Spinal cord (tissue), 10 donors: ENCODE data around the gene LMF1. TPM values are rescaled to one million over a fixed set of nuclear protein-coding genes. Genes with fewer than 3 reads are reported as not detected.

Experiments
- DNase-seq, 6 donors: peaks; one replicate each; pipeline versions ENCODE4 v3.0.0 to v3.0.0-alpha.2; 2013 to 2015; ENCODE audit warnings: low spot score in 6 of 6, low read depth in 4 of 6
- H3K27ac ChIP-seq: one replicate; pipeline ENCODE4 v1.5.1; 2013; ENCODE audit warnings: low read depth, low read length, control low read depth
- H3K27me3 ChIP-seq: one replicate; pipeline ENCODE4 v1.6.1; 2013; ENCODE audit warnings: low read length; ENCODE audit not compliant: control insufficient read depth, insufficient read depth
- H3K36me3 ChIP-seq: one replicate; pipeline ENCODE4 v1.6.1; 2013; ENCODE audit warnings: low read length; ENCODE audit not compliant: control insufficient read depth, insufficient read depth
- H3K4me1 ChIP-seq: one replicate; pipeline ENCODE4 v1.6.1; 2013; ENCODE audit warnings: low read length; ENCODE audit not compliant: control insufficient read depth, insufficient read depth
- H3K4me3 ChIP-seq: one replicate; pipeline ENCODE4 v1.5.1; 2013; ENCODE audit warnings: low read depth, low read length, control low read depth
- H3K9me3 ChIP-seq: one replicate; pipeline ENCODE4 v1.6.1; 2013; ENCODE audit warnings: low read length; ENCODE audit not compliant: control insufficient read depth, insufficient read depth
- WGBS: methylation state at CpG from one replicate; pipeline ENCODE4 v1.1.5; 2013; ENCODE audit warnings: missing lambda C conversion rate; ENCODE audit not compliant: insufficient coverage; 5-methylcytosine and 5-hydroxymethylcytosine counted together
- polyA plus RNA-seq, 2 donors: library from polyadenylated mRNA; unstranded; fragments of 120-200 nt; gene quantifications; one replicate each; pipeline ENCODE4 v1.2.1, GENCODE V29; 2013; ENCODE audit not compliant: insufficient read length in 2 of 2
- total RNA-seq, 2 donors: library from RNA; depleted of rRNA in 1 of 2; stranded (reverse); fragments of 120-200 nt in 1 of 2; fragments of >200 nt in 1 of 2; gene quantifications; one replicate each; pipeline versions ENCODE4 v1.2.3 to v1.2.4, GENCODE V29; 2013 to 2014
- donor health status: healthy.

The LMF1 gene
- total and polyA plus RNA-seq, 4 donors = 15.1 to 37.5 (median 23.0) TPM

DNA sequence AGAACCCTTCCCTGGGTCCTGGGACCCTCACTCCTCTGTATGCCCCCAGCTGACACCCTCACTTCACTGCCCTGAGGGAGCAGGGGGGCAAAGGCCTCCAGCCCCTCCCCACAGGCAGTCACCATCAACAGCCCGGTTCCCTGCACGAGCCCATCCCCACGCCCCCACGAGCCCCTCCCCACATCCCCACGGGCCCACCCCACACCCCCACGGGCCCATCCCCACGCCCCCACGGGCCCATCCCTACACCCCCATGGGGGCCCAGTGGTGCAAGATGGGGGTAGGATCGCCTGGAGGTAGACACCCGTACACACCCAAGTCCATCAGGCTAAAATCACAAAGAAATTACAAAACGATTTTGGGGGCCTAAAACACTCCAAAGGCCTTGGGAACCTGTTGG is 42.3 kb downstream of the LMF1 start:
- H3K27ac ChIP-seq = no peak overlapping the region
- H3K9me3 ChIP-seq = peaks cover 5% of the 10 kb centered on the region
- DNase-seq = no peak
- peaks cover 68% of the 10 kb centered on the region for H3K36me3 ChIP-seq
- H3K27me3 ChIP-seq = no peaks in the 10 kb centered on the region
- peaks cover 3% of the 10 kb centered on the region for H3K4me1 ChIP-seq
- H3K4me3 ChIP-seq = no peak overlapping the region
- 82% methylated on average over 3 of the region's 11 CpGs for WGBS

DNA sequence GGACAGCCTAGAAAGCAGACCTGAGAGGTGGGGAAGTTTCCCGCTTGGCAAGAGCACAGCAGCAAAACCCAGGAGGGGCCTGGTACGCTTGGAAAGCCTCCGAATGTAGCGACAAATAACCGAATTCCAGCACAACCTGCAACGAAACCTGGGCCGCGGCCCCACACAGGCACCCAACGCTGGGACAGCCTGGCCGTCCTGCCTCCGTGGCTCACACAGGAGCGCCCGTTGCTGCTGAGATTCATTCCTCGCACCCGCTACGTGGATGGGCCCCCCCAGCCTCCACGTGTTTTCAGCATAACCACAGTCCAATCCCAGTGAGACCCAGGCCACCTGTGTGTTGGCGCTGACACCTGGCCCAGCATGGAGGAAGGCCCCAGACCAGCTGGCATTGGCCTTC is 42.9 kb downstream of the LMF1 start:
- peaks cover 10% of the 10 kb centered on the region for H3K9me3 ChIP-seq
- DNase-seq = no peak
- 90% methylated on average over 18 of the region's 18 CpGs for WGBS
- H3K27me3 ChIP-seq = no peaks in the 10 kb centered on the region
- peaks cover 3% of the 10 kb centered on the region for H3K4me1 ChIP-seq
- H3K4me3 ChIP-seq = no peak overlapping the region
- no peak overlapping the region for H3K27ac ChIP-seq
- peaks cover 68% of the 10 kb centered on the region for H3K36me3 ChIP-seq

DNA sequence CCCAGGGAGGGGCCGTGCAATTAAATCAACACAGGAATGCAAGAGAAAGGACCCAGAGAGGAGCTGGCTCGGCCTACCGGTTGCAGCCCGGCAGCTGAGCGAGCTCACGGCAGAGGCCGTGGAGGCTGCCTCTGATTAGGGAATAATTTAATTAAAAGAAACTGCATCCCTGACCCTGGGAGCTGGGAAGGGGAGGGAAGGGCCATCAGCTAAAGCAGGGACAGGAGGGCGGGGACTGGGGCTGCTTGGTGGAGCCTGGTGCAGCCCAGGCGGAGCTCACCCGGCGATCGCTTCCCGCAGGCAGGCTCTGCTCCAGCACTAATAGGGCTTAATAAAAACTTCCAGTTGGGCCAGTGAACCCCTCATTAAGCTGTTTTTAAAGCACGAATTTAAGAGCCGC is 43.4 kb downstream of the LMF1 start:
- no peak overlapping the region for H3K27ac ChIP-seq
- peaks cover 67% of the 10 kb centered on the region for H3K36me3 ChIP-seq
- DNase-seq = no peak
- peaks cover 10% of the 10 kb centered on the region for H3K9me3 ChIP-seq
- no peak overlapping the region for H3K4me3 ChIP-seq
- no peaks in the 10 kb centered on the region for H3K27me3 ChIP-seq
- WGBS = 78% methylated on average over 15 of the region's 15 CpGs
- H3K4me1 ChIP-seq = peaks cover 3% of the 10 kb centered on the region

DNA sequence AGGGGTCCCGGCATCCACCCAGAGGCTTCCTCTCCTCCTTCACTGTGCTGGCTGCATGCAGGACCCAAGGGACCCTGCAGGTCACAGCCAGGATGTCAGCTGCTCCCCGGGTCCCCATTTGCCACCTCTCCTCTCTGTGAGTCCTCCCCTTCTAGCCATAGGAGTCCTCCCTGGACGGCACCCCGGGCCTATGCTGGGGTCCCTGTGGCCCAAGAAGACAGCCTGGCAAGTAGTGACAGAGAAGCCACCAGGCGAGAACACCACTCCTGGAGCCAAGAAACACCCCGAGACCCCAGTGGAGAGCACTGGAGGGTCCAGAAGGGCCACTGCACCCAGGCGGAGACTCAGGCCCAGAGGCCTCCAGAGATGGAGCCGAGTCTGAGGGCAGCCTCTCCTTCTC is 44.1 kb downstream of the LMF1 start:
- DNase-seq = no peak
- peaks cover 10% of the 10 kb centered on the region for H3K9me3 ChIP-seq
- H3K4me3 ChIP-seq = no peak overlapping the region
- H3K36me3 ChIP-seq = peaks cover 67% of the 10 kb centered on the region
- H3K27ac ChIP-seq = no peak overlapping the region
- no peaks in the 10 kb centered on the region for H3K27me3 ChIP-seq
- H3K4me1 ChIP-seq = peaks cover 3% of the 10 kb centered on the region
- 88% methylated on average over 7 of the region's 8 CpGs for WGBS

DNA sequence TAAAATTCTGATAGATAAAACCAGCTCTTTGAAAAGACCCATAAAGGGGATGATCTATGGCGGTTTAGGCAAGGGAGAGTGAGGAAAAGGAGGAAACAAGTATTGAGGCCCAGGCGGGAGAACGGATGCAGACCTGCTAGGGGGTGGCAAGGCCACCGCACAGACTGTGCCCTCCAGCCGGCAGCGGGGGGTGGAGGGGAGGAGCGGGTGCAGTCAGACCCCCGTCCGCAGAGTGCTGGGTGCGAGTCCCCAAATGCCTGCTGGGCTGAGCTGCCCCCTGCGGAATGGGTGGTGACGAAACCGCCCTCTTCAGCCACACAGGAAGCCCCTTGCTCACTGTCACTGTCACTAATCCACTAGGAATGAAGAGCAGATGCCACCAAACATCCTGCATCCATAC is 46.0 kb downstream of the LMF1 start:
- Histone ChIP-seq H3K36me3 (peaks cover 60% of the 10 kb centered on the region), H3K4me1 (peaks cover 22% of the 10 kb centered on the region), H3K27ac (no peak overlapping the region), H3K4me3 (no peak overlapping the region), H3K27me3 (no peaks in the 10 kb centered on the region), H3K9me3 (peaks cover 10% of the 10 kb centered on the region)
- WGBS = 88% methylated on average over 13 of the region's 13 CpGs
- no peak for DNase-seq

DNA sequence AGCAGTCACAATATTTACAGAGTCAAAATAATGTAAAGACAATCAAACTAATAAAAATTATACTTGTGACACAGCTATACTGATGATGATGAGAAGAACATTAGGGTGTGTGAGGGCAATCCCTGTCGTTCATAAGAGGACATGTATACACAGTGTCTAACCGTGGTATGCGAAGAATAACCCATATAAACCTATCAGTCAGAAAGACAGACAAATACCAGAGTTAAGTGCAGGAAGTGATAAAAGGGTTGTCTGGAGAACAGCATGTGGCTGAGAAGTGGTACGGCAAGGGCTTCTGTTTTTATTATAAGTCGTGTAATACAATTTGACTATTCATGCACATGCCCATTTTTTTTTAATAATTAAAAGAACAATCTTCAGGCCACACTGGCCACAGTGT is 46.7 kb downstream of the LMF1 start:
- Histone ChIP-seq H3K36me3 (peaks cover 60% of the 10 kb centered on the region), H3K4me1 (peaks cover 28% of the 10 kb centered on the region), H3K27ac (no peak overlapping the region), H3K9me3 (peaks cover 10% of the 10 kb centered on the region), H3K27me3 (no peaks in the 10 kb centered on the region), H3K4me3 (no peak overlapping the region)
- DNase-seq = no peak
- no CpG with 5 or more reads among the region's 5 CpGs for WGBS

DNA sequence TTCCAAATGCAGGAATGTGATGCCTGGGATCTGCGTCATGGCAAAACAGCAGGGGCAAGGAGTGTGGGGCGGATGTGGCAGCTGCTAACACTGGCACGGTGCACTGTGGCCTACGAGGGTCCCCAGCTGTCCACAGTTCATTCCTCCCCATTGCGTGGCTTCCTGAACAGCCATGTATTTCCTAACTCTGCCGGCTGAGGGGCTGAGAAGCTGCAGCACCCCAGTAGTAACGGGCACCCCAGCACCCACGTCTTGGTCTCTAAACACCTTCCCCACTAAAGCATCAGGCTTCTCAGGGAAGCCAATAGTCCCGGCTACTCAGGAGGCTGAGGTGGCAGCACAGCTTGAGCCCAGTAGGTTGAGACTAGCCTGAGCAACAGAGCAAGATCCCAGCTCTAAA is 47.6 kb downstream of the LMF1 start:
- peaks cover 64% of the 10 kb centered on the region for H3K36me3 ChIP-seq
- 90% methylated on average over 8 of the region's 9 CpGs for WGBS
- peaks cover 28% of the 10 kb centered on the region for H3K4me1 ChIP-seq

DNA sequence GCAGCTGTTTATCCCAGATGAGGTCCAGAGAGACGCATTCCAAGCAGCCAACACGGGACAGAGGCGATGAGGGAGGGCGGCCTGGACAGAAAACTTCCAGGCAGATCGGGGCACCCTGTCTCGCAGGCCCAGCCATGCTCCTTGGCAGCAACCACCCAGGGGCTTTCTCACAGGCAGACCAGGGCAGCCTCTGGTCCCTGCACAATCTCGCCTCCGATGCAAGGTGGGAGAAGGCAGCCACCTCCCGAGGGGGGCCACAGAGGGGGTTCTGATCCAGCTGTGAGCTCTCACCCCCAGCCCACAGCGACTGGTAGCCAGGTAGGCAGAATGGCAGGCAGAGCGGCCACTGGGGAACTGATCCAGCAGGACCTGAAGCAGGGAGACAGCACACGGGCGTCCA is 48.7 kb downstream of the LMF1 start:
- 95% methylated on average over 13 of the region's 13 CpGs for WGBS
- peaks cover 33% of the 10 kb centered on the region for H3K4me1 ChIP-seq
- H3K4me3 ChIP-seq = no peak overlapping the region
- peaks cover 62% of the 10 kb centered on the region for H3K36me3 ChIP-seq
- no peak overlapping the region for H3K27ac ChIP-seq
- H3K9me3 ChIP-seq = peaks cover 10% of the 10 kb centered on the region
- no peaks in the 10 kb centered on the region for H3K27me3 ChIP-seq
- no peak for DNase-seq

More for the DNA sequence above, 47.6 kb downstream of the LMF1 start:
- no peaks in the 10 kb centered on the region for H3K27me3 ChIP-seq
- DNase-seq = no peak
- no peak overlapping the region for H3K27ac ChIP-seq
- no peak overlapping the region for H3K4me3 ChIP-seq
- peaks cover 10% of the 10 kb centered on the region for H3K9me3 ChIP-seq

DNA sequence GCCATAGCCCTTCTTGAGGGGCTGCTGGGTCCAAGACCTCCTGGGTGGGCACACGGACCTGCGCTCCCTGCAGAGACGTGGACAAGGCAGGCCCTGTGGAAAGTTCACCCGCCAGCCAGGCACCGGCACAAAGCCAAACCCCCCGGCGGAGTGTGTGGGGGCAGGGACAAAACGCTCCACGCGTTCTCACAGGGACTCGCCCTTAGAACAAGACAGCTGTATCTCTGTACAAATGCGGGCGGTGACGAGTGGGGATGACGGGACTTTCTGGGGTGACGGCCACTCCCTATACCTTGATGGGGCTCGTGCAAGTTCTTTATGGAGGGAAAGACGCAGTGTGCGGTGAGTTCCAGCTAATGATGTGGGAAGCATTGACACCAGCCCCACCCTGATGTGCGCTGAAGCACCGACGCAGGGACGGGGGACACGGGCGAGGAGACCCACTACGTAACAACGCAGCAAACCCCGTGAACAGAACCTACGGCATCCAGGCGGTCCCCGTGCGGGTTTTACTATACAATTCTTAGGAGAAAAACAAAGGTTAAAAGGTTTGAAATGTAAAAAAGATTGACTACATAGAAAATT is 49.4 kb downstream of the LMF1 start:
- Histone ChIP-seq H3K9me3 (peaks cover 6% of the 10 kb centered on the region), H3K4me3 (no peak overlapping the region), H3K4me1 (peaks cover 38% of the 10 kb centered on the region), H3K36me3 (peaks cover 61% of the 10 kb centered on the region), H3K27me3 (no peaks in the 10 kb centered on the region), H3K27ac (no peak overlapping the region)
- DNase-seq = no peak
- 76% methylated on average over 19 of the region's 32 CpGs for WGBS

DNA sequence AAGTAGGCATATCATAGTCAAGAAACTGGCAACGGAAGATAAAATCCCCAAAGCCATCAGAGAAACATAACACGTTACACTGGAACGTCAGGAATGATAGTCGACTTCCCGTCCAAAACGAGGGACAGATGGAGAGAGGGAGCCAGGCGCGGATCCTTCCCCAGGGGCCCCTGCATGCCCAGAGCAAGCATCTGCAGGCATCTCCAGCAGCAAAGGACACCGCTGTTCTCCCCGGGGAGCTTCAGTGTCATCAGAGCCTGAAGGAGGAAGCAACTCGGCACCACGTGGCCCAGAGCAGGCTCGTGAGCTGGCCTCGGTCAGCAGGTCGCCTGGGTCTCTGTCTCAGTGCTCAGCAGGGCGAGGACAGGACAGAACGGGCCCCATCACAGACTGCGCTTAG is 50.1 kb downstream of the LMF1 start:
- Histone ChIP-seq H3K9me3 (peaks cover 6% of the 10 kb centered on the region), H3K27me3 (no peaks in the 10 kb centered on the region), H3K36me3 (peaks cover 66% of the 10 kb centered on the region), H3K4me3 (no peak overlapping the region), H3K4me1 (peaks cover 45% of the 10 kb centered on the region), H3K27ac (no peak overlapping the region)
- peak in 2 of 6 donors; percentile 12 to 49 for DNase-seq
- WGBS = 68% methylated on average over 16 of the region's 18 CpGs
